ENCODE results near the gene BTBD19.
A peak's percentile ranks its signal among the peaks of the same experiment; 100 is the strongest.
"Not testable (repeated sequence)": the region's sequence is repeated elsewhere in the genome, so short reads cannot be mapped to it uniquely, and the experiment has no call there.

The BTBD19 gene

DNA sequence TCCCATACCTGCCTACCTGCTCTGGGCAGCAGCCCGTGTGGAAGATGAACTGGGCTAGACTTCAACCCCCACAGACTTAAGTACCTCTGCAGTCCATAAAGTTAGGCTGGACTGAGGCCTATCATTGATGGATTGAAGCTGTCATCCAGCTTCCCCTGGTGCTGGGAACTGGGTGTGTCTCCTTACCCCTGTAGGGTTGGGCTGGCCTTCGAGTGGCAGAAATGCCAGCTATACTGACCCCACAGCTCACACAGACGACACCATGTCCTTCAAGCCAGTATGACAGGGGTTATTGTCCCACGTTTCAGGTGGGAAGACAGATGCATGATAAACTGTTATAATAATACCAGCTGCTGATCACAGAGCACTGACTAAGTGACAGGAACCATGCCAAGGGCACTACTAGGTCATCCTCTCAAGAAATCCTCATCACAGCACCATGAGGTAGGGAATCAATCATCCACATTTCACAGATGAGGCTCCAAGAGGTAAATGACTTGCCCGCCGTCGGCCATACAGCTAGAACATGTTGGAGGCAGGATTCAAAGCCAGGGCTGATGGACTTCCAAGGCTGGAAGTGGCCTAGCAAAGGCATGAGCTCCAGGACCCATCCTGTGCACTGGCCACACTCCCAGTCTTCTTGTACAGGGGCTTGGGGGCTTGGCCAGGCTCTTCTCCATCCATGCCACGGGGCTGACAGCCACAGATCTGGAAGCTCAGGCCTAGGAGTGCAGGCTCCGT is 20.0 kb upstream of the BTBD19 start, which contains the start of gene BEST4:
BEST4 (minus strand) TSS at position 51 of the 741 bp plus-strand sequence. CDS start 465 bp downstream, outside the sequence.
- DNase-seq = no peak

- DNase-seq = no peak
Observed at GRCh38 chr1:44790968-44791801, 17.1 kb upstream of the BTBD19 start.

DNA sequence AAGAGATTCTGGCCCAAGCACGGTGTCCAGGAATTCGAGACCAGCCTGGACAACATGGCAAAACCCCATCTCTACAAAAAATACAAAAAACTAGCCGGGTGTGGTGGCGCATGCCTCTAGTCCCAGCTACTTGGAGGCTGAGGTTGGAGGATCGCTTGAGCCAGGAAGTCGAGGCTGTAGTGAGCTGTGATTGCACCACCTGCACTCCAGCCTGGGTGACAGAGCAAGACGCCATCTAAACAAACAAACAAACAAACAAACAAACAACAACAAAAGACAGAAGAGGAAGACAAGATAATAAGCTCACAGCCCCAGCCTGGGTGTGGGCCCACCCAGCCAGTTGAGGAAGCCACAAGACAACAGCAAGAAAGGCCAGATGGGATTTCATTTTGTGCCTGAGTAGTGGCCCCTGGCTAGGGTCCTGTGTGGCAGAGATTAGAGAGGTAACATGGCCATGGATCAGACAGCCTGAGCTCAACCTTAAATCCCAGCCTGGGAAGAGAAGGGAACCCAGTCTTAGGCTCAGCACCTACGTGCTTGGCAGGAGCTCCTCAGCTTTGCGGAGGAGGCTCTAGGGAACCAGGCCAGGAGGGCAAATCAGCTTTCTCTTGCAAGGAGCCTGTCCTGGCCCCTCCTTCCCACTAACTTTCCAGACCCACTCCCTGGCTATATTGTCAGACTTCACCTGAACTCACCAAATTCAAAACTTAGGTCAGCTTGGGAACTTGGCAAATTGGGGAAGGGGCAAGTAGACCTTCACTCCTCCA is 15.4 kb upstream of the BTBD19 start:
- no peak for DNase-seq

DNA sequence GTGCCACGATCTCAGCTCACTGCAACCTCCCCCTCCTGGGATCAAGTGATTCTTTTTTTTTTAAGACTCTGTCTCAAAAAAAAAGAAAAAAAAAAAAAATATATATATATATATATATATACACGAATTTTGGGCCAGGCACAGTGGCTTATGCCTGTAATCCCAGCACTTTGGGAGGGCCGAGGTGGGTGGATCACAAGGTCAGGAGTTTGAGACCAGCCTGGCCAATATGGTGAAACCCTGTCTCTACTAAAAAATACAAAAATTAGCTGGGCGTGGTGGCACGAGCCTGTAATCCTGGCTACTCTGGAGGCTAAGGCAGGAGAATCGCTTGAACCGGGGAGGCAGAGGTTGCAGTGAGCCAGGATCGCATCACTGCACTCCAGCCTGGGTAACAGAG is 10.4 kb upstream of the BTBD19 start:
- not testable (repeated sequence) for DNase-seq

GRCh38 chr1:44798481-44799365 is 9.6 kb upstream of the BTBD19 start:
- DNase-seq = peak; percentile 13

DNA sequence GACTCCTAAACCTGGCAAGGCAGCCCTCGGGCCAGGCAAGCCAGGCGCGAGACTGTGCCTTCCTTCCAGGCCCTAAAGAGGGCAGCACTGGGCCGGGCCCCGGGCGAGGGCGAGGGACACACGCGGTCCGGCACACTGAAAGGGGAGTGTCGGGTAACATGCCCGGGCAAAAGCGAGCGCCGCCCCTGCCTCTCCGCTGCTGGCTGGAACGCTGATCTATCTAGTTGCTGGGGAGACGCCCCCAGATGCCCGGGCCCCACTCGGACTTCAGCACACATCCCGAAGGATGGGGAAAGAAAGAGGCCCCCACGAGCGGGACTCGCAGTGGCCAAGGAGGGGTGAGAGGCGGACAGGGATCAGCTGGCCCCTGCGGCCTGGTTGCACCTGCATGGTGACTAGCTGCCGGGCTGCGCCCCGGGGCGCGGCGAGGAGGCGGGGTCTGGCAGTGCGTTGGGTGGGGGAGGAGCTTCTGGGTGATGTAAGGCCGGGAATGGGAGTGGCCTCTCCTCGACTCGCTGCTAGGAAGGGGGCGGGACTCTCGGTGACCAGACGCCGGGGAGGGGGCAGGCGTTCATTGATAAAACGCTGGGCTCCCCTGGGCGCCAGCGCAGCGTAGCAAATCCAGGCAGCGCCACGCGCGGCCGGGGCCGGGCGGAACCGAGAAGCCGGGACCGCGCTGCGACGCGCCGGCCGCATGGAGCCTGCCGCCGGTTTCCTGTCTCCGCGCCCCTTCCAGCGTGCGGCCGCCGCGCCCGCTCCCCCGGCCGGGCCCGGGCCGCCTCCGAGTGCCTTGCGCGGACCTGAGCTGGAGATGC is 8.3 kb upstream of the BTBD19 start, which contains the start of gene PLK3:
PLK3 (plus strand) TSS at position 608 of the 815 bp plus-strand sequence; CDS start at position 695, 87 bp downstream.
- peak; percentile 87 for DNase-seq

GRCh38 chr1:44801491-44802305 is 6.6 kb upstream of the BTBD19 start:
- DNase-seq = no peak

DNA sequence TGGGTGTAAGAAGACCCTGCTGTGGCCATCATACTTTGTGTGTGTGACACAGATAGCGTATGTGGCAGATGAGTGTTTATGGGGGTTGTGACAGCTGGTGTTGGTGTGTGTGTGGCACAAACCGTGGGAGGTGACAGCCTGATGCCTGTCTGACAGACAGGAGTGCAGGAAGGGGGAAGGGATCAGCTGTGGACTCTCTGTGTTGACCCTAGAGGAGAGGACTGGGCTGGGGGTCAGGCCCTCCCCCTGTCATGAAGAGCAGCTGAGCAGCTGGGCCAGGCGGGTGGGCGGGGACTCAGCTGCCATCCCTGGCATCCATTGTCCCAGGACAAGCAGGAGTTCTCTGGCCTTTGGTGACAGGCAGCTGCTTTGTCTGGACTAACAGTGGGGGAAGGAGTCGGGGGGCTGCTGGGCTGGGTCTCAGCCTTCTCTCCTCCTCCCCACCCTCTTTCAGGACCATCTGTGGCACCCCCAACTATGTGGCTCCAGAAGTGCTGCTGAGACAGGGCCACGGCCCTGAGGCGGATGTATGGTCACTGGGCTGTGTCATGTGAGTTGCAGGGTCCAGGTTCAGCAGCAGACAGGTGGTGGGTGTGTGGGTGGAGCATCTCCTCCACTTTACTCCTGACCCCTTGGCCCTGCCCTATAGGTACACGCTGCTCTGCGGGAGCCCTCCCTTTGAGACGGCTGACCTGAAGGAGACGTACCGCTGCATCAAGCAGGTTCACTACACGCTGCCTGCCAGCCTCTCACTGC is 5.8 kb upstream of the BTBD19 start:
- no peak for DNase-seq

DNA sequence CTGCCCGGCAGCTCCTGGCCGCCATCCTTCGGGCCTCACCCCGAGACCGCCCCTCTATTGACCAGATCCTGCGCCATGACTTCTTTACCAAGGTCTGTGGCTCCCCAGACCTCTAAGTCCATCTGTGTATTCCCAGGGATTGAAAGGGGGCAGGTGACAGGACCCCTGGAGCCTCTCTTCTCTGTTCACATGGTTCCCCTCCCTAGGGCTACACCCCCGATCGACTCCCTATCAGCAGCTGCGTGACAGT is 5.3 kb upstream of the BTBD19 start:
- DNase-seq = no peak

- DNase-seq = no peak
Observed at GRCh38 chr1:44803312-44804095, 4.8 kb upstream of the BTBD19 start.

- no peak for DNase-seq
Observed at GRCh38 chr1:44805311-44806024, 2.9 kb upstream of the BTBD19 start.

DNA sequence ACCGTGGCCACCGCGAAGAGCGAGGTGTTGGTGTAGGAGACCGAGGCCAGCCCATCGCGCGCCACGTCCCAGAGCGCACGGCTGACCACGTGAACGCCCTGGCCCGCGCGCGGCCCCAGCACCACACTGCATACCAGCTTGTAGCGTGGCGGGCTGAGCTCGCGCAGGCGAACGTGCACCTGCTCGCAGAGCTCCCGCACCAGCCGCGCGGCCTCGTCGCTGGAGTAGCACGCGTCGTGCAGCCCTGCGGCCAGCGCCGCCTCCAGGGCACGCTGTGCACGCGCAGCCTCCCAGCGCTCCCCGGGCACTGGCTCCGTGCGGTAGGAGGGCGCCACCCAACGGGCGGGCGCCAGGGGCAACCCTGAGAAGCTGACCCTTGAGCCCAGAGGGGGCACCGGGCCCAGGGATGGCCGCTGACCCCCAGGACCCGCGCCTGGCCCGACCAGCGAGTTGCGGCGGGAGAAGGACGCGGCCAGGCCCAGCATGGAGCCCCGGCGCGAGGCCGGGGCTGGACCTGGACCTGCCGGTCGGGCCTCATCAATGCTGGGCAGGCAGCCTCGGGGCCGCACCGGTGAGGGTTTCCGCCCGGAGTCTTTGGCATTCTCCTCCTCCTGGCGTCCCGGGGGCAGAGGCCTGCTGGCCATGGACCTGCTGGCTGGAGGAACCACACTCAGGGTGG is 2.2 kb upstream of the BTBD19 start:
- no peak for DNase-seq

DNA sequence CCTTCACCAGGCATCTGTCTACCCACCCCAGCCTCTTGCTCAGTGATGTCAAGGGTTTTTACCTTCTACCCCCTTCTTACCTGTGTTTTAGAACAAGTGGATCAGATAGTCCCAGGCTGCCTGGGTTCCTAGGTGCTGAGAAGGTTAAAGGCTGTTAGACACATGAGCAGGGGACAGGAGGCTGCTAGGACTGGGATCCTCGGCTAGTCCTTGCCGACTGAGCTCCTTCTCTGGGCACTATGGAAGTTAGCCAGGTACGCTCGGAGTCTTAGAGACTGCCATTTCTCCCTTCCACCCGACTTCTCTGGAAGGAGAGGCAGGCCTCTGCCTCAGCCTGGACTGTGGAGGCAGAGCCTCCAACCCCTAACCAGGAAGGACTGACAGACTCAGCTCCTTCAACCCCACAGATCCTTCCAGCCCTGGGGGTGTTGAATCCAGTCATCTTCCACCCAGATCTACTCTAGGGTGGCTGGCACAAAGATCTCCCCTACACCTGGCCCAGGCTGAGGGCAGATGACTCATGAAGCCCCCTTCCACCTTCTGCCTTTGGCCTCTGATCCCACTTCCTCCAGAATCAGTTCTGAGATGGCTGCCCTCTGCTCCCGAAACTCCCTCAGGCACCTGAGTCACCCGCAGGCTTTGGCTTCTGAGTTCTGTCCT is 1.5 kb upstream of the BTBD19 start, which contains the start of gene DYNLT4:
DYNLT4 (minus strand) TSS at position 648 of the 660 bp plus-strand sequence. CDS start 683 bp downstream, outside the sequence.
- no peak for DNase-seq

DNA sequence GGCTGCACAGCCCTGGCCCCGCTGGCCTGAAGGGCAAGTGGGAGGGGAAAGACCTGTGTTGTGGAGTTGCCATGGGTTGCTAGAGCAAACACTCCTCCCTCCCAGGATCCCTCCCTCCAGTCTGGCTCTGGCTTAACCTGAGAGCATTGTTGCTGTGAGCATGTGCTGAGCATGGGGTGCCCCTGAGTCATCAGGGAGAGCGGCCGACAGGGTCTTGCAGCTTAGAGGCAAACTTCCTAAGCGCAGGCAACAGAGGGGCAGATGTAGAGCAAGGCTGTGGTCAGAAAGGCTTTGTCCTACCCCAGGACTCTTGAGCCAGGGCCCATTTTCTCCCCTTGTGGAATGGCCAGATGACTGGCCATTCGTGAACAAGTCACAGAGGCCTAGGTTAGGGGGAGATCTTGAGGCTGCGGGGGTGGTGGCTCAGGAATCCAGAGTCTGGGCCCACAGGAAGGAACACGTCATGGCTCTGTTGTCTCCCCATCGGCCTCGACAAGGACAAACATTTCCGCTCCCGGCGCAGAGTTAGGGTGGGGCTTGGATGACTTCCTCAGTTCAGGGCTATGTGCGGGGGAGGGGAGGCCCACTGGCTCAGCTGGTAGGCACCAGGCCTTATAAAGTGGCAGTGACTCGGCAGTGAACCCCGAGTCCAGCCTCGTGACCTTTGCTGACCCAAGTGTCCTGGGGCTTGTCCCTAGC is 810 bp upstream of the BTBD19 start:
- no peak for DNase-seq

DNA sequence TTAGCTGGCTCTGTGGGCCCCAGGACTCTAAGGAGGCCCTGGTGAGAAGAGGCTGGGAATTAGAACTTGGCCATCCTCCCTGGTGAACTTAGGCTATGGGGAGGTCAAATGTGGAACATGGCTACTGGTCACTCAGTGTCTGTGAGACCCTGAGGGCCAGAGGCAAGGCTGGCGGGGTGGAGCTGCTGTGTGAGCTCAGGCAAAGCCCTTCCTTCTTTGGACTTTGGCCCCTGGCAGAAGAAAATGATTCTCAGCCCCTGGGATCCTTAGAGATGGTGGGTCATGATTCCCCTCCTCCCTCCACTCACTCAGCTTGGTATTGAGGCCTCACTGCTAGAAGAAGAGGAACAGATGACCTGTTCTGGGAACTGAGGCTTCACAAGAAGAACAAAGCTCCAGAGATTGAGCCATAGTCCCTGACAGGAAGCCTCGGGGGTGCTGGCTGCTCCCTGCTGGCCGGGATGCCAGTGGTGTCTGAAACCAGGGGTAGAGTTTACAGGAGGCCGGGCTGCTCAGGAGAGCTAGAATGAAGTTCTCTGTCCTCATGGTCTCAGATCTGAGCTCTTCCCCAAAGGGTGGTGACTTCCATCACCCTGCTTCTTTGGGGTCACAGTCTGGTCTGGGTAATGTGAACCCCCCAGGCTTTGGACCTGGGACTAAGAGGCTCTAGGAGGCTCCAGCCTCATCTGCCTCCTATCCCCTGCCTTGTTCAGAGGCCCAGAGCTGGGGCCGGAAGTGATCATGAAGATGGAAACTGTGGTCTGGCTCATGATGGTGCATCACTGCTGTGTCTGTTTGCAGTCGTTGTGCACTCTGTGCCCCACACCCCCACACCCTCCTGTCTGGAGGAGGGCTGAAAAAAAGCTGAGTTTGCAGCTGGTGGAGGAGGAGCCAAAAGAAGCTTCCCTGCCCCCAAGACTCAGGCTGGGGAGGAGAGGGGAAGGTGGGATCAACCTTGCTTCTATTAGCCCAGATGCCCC is 905 bp downstream of the BTBD19 start:
- DNase-seq = no peak
